Frontal cortex (tissue), 4 donors: Measurements from ENCODE around the gene CFAP221. TPM values are rescaled to one million over a fixed set of nuclear protein-coding genes. Genes with fewer than 3 reads are reported as not detected.
A peak's percentile ranks its signal among the peaks of the same experiment; 100 is the strongest.

ENCODE experiments used
- DNase-seq, 2 donors: peaks; one replicate each; pipeline ENCODE4 v3.0.0; 2012; ENCODE audit warnings: low spot score in 2 of 2
- FAIRE-seq: peaks from 2 replicates; lab custom pipeline; 2012; peaks lifted over from hg19 to GRCh38; lab: Jason Lieb, UNC
- total RNA-seq: library from RNA; depleted of rRNA; stranded (reverse); fragments of >200 nt; gene quantifications from one replicate; pipeline ENCODE4 v1.2.3, GENCODE V29; 2014
- donor health status: control.
- donor health status: control.
- donor health status: control.

Gene CFAP221
- total RNA-seq, 1 donor from 2014 or later = 7.3 TPM

DNA sequence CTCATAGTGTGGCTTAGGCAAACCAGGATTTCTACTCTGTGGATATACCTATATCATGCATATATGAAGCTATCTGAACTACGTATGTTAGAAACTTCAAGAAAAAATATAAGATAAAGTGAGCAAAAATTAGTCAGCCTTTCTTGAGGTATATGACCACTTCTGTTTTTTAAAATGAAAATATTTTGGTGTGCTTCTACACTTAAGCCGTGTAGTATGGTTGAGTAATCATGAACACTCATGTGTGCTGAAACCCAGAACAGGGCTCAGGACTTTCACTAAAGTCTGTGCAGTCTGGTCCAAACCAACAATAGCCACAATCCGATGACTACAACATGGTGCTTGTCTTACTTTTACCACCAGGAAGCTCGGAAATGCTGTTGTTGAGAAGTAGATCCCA, 85.9 kb downstream of the CFAP221 start:
- FAIRE-seq = no peak
- DNase-seq = no peak

DNA sequence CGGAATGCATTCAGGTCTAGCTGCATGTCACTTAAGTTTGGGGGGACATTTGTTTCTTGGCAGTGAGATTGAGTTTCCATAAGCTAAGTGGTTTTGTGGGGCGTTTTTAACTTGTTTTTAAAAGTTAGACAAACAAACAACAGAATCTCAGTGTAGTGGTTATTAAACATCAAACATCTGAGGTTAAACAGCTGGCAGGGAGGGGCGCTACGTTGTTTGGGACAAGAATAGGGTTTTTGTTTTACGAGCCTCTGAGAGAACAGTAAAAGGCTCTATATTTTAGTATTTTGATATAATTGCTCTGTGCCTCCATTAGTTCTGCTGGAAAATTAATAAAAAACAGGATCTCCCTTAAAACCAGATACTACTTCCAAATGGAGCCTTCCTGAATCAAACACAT, 93.1 kb downstream of the CFAP221 start:
- no peak for DNase-seq
- FAIRE-seq = no peak

DNA sequence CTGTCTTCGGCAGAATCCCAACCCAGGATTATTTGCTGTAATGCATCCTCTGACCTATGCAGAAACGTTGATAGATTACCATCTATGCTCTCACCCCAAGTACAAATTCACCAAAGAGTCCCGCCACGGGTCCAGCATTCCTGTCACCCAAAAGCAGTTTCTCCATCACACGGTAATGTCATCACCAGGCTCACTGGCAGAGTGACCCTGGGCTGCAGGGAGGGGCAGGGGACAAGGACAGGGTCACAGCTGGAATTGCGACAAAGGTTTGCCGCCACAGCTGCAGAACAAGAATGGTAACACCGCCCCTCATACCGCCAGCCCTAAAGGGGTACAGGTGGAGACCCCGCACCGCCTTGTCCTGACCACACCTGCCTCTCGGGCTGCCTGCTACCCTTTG, 94.0 kb downstream of the CFAP221 start:
- no peak for FAIRE-seq
- DNase-seq = no peak

DNA sequence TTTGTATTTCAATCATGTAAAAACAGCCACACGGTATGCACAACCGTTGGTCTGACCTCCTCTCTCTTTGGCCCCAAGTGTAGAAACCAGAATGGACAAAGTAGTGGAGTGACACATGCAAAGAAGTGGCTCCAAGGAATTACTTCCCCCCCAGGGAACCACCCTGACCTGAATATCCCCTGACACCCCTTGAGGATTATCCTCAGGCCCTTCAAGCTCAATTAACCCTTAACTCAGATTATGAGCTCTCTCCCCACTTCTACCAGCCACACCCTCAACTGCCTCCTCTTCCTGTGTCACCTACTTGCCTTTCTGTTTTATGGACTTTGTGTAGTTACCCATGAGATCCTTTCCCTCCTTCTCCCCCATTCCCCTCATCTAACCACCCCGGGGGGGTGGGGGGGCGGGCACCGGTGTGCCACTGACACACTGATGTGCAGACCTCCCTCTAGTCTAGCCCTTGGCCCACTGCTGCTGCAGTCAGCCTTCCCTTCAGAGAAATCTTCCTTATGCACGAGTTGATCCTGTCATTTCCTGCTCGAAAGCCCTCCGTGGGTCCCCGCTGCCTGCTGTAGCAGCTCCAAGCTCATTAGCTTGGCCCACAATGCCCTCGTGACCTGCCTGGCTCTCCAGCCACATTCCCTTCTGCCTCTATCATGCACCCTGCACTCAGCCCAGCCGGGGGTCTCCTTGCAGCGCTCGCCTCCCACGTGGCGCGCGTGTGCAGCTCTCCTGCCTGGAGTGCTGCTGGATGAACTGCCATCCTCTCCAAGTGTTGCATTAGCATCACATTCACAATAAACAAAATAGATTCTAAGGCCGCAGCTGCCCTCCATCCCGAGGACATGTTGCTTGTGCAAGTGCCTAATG, 94.7 kb downstream of the CFAP221 start:
- DNase-seq (no peak), FAIRE-seq (no peak)

DNA sequence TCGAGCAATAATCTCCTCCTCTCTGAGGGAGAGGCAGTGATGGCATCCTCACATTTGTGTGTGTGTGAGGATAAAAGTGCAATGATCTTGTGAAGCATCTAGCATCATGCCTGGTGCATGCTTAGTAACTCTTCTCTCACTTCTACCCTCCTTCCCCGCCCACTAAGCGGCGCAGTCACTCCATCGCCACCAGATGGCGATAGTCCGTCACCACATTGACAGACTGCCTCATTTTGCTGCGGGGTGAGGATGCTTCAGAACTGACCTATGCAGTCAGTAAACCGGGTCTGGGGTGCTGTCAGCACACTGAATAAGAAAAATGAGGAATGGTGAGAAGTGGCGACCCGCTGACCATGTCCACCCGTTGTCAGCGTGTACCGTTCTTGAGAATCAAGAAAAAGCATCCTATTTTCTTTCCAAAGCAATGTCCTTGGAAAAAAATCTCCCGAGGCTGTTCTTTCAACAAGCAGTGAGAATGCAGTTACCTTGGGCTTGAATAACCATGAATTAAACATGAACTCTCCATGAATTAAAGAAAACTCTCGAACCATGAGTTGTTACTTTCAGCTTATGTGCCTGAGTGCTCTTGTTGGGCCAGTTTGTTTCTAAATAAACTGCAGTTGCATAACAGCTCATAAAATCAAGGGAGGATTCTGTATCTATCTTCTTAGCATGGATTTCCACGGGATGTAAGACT, 97.5 kb downstream of the CFAP221 start:
- FAIRE-seq (no peak), DNase-seq (peak; percentile 47 to 69)

DNA sequence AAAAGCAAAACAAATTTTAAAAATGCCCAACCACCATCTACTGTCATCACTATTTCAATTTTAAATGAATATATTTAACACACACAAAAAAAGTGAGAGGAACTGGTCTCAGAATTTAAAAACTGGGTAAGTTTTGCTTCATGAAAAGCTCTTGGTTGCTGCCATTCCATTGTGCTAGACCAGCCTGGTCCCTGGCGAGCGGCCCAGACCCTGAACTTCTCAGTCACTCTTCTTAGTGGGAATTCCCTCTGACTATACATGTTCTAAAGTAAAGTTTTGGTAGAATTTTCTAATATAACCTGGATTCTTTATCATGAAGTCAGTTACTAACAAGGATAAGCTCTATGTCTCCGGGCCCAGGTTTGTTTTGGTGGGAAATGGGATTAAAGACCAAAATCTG, 99.9 kb downstream of the CFAP221 start:
- DNase-seq (no peak), FAIRE-seq (no peak)

DNA sequence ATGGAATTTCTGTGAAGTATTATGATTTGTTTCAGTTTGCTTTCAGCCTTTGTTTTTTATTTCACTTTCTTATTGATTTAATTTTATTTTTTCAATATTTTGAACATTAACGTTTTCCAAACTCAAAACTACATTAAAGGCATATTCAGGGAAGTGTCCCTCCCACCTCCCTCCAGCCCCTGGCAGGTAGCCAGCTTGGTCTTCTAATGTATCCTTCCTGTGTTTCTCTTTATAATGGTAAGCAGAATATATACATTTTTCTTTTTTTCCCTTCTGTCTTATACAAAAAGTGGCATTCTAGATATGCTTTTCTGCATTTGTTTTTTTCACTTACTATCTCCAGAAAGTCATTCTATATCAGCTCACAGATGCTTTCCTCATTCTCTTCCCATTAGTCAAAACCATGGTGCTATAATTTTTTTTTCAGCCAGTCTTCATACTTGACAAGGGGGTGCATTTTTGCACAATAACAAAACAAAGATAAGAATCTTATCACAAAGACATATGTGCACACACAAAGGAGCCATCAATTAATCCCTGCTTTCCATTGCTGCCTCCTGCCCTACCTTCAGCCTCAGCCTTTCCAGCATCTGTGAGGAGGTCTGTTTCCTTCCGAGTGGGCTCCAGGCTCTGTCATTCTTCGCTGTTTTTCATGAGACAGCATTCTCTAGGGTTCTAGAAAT, 101.1 kb downstream of the CFAP221 start:
- FAIRE-seq (no peak), DNase-seq (no peak)

DNA sequence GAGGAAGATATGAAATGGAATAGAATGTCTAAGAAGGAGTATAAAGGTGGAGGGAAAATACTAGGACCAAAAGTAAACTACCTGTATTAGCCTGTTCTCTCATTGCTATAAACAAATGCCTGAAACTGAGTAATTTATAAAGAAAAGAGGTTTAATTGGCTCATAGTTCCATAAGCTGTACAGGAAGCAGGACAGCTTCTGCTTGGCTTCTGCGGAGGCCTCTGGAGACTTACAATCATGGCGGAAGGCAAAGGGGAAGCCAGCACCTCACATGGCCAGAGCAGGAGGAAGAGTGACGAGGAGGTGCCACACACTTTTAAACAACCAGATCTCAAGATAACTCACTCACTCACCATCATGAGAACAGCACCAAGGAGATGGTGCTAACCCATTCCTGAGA, 101.9 kb downstream of the CFAP221 start:
- DNase-seq (no peak), FAIRE-seq (no peak)

DNA sequence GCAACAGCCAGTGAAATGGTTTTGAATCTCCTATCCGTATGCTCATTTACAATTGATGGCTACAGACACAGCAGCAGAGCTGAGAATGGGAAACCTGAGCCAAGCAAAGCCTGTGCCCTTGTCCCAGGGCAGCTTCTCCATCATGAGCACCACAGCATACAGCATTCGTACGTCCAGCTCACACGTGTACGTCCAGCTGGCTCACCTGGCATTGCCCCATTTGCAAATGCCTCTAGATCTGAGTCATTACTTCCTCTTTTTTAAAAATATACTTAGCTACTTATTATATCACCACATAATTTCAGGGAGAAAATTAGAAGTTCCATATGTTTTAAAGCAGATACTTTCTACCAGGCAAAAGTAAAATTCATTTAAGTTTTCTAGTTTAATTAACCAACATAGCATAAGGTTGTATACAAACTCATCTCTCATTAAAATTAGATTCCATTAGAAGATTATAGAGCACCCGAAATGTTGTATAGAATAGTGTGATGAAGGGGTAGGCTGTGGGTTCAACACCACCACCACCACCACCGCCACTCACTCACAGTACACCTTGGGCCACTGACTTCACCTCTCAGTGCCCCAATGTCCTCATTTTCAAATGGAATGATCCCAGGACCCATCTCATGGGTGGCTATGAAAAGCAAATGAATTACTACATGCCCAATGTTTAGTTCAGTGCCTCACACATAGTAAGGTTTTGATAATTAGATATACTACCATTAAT, 103.4 kb downstream of the CFAP221 start:
- DNase-seq (no peak), FAIRE-seq (no peak)

DNA sequence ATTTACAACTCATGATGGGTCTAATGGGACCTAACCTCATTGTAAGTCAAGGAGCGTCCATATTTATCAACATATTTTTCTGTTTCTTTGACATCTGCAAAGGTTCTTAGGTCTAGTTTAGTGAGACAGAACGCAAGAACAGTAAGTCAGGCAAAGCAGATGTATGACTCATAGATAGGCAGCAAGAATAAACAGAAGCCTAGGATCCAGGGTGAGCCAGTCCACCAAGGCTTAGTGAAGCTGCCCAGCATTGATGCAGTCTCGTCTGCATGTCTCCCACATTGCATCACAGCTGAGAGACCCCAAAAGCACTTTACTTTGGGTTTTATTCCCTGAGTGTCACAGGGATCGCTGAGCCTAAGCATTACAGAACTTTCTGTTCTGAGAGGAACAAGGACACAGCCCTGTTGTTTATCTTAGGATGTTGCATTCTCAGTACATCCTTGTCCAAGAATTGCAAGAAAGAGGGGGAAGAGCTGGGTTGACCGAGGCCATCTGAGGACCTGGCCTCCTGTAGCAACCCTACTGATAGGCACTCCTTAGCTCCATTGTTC, 105.2 kb downstream of the CFAP221 start:
- FAIRE-seq (no peak), DNase-seq (no peak)

DNA sequence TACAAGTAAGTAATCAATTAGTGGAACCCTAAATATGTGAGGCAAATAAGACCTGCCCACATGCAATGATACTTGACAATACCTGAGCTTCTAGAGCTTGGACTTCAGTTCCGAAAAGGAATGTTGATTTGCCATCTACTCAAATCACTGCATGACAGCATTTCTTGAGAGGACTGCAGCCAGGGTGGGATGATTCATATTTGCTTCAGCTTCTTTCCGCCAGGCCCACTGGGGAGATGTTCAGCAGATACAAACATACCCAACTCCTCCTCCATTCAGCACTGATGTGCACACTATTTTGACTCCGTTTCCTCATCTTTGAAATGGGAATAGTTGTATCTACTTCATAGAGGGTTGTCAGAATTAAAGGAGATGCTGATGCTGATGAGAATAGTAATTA, 106.0 kb downstream of the CFAP221 start:
- DNase-seq (no peak), FAIRE-seq (no peak)

DNA sequence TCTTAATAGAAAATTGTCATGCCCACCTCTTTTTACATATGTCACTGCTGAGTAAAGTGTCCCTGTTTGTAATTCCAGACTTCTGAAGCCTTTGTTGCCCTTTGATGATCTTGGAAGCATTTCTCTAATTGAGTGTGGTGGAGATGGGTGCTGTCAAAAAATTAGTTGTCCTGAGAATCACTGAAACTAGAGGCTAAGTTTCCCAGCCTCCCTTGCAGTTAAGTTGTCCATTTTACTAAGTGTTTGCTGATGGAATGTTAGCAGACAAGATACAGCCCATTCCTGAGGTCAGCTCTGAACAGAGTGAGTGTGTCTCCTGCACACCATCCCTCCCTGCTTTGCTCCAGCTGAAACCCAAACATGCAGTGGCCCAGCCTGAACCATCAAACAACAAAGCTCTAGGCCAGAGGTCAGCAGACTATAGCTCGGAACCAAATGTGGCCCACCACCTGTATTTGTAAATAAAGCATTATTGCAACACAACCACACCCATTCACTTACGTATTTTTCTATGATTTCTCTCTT, 106.7 kb downstream of the CFAP221 start:
- no peak for FAIRE-seq
- no peak for DNase-seq

DNA sequence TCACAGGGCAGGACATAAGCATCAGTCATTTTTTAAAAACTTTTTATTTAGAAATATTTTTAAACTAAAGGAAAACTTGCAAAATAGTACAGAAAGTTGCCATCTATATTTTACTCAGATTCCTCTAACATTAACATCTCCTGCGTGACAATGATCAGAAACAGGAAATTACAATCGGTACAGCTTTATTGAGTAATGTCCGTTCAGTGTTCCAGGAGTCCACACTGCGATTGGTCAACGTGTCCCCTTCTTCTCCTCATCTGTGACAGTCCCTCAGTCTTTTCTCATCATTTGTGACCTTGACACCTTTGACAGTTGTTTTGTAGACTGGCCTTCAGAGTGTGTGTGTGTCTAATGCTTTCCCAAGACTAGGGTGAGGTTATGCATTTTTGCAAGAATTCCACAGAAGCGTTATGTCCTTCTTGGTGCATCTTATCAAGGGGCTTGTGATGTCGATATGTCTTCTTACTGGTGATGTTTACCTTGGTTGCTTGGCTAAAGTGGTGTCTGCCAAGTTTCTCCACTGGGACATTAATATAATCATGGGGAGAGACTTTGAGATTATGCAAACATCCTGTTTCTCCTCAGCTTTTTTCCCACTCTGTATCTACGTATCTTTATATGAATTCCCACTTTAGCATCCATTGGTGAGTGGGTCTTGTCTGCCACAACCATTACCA, 113.4 kb downstream of the CFAP221 start:
- no peak for FAIRE-seq
- DNase-seq = no peak

DNA sequence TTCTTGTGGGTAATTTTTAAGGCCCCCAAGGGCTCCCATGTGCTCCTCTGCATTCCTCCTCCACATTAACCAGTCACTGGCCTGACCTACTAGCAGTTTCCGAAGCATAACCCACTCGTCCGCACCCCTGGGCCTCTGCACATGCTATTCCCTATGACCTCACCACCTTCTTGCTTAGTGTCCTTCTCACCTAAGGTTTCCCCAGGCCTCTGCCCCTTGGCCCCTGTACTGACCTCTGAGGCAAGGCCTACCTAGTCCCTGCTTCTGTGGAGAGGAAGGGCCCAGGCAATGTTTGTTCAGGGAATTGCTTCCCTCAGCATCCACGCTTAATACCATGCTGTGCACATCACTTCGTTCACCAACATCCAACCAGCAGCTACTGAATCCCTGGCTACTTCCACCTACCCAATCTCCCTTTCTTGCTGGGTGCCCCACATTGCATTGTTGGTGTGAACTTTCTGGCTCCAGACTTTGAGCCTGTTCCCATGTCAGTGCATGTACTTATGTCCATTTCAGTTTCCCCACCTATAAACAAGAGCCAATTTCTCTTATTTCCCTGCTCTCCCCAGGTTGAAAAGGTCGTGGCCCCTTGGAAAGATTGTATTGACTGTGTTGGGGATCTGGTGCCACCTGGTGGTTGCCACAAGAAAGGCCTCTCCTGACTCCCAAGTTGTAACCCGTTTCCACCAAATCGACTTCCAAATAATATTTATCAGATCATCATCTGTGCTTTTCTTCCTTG, 115.5 kb downstream of the CFAP221 start:
- no peak for FAIRE-seq
- DNase-seq = no peak

DNA sequence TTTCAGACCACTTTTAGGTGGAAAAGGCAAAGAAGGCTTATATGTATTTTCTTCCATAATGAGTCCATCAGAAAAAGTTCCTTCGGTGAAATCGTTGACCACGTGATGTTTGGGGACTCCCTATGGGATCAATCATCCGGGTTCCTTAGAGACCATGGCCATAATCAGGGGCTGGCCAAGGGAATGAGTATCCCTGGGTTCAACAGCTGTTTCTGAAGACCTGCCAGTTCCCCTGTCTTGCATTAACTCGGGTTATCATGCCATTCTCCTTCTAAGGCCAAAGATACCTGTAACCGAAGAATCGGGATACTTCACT, 116.1 kb downstream of the CFAP221 start:
- FAIRE-seq = no peak

DNA sequence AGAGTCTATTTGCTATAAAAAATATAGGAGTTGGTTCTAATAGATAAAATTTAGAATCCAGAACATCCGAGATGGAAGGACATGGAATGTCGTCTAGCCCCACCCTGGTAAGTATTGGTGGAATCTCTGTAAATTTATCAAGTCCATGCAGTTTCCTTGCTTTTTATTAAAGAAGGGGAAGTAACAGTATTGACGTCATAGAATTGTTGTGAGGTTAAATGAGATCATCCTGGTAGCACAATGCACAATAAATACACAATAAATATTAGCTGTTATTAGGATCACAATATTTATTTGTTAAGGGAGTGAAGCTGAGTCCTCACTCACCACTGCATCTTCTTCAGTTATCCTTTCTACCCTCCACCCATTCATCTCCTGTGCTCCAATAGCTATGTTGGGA, 118.0 kb downstream of the CFAP221 start:
- DNase-seq (no peak), FAIRE-seq (no peak)

More for the DNA sequence above, 116.1 kb downstream of the CFAP221 start:
- no peak for DNase-seq

DNA sequence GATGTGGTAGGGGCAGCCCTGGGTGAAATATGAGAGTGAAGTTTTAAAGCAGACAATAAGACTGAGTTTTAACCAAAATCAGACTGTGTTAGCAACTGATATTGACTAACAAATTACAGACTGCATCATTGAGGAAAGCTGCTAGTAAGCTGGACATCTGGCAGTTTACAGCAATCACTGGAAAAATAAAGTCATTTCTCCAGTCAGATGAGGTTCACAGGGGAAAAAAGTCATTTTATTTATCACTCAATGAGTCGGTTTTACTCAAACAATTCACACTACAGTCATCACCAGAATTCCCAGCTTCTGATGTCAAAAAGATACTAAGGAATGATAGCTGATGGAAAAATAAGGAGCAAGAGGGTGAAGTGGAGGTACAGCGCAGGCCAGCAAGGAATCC, 124.3 kb downstream of the CFAP221 start:
- no peak for FAIRE-seq
- DNase-seq = no peak

DNA sequence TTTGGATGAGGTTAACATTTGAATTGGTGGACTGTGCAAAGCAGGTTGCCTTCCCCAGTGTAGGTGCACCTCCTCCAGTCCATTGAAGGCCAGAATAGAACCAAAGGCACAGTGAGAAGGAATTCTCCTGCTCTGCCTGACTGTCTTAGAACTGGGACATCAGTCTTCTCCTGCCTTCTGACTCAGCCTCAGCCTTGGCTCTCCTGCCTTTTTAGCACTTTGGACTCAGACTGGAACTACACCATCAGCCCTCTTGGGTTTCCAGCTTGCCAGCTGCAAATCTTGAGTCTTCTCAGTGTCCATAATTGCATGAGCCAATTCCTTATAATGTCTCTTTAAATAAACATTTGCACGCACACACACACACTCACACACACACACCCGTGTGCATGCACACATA, 126.8 kb downstream of the CFAP221 start:
- DNase-seq (no peak), FAIRE-seq (no peak)

DNA sequence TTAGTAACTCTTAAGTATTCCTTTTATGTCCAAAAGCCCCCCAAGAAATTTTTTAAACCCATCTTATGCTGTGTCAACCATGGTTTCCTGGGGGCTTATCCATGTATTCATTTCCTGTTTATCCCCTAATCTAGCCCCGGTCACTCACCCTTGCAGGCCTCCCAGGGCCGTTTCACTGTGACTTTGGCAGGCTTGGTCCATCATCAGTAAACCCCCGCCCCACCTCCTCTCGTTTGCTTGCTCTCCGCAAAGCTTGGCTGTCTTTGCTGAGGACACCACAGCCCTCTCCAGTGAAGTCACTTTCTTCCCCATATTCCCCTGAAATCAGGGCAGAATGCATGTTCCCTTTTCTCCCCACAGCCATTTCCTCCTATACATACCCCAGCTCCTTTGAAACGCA, 127.5 kb downstream of the CFAP221 start:
- FAIRE-seq (no peak), DNase-seq (no peak)
